ENCODE results near the gene CYFIP1. TPM values are rescaled to one million over a fixed set of nuclear protein-coding genes. Genes with fewer than 3 reads are reported as not detected.

Gene CYFIP1
- total and polyA plus RNA-seq, 10 of the 15 experiments (the other 5 are each of a cell fraction or from before 2014, with no cell fraction given) = 3.5 to 46.2 (median 28.3) TPM

- no TSS peak for BruUV-seq (replicated peaks)
- Histone ChIP-seq H3K4me1 (ENCODE audit: control insufficient read depth, insufficient read depth, low read length) (no peaks in the 10 kb centered on the region), H3K4me3 (no peak overlapping the region), H3K9ac (ENCODE audit: control insufficient read depth, insufficient read depth, low read length) (no peak overlapping the region), H3K36me3 (ENCODE audit: control insufficient read depth in 2 of 2, insufficient read depth in 2 of 2, low read length in 1 of 2) (peaks cover 7 to 14% of the 10 kb centered on the region in 2 experiments; a peak in 3 of 4 replicates), H4K20me1 (ENCODE audit: control insufficient read depth, insufficient read depth) (no peaks in the 10 kb centered on the region), H2AFZ (ENCODE audit: control insufficient read depth, low read depth, low read length) (no peak overlapping the region), H3K27ac (ENCODE audit: control insufficient read depth, insufficient read depth) (no peak overlapping the region), H3K79me2 (ENCODE audit: control insufficient read depth, insufficient read depth, low read length) (no peaks in the 10 kb centered on the region), H3K4me2 (ENCODE audit: control insufficient read depth, insufficient read depth) (no peak overlapping the region), H3K9me3 (replicated peaks; ENCODE audit: control insufficient read depth, insufficient read depth, low read length) (no peaks in the 10 kb centered on the region), H3K27me3 (replicated peaks in 1 of 2; ENCODE audit: control insufficient read depth in 2 of 2, insufficient read depth in 2 of 2, low read length in 1 of 2) (no peaks in the 10 kb centered on the region)
- intact Hi-C loops (cut with micrococcal nuclease; ENCODE audit: unreplicated experiment) (no loop called here), in situ Hi-C loops (cut with MboI) (loop anchor here (5.0 kb wide), 1 partner anchor 57 kb away; no protein-coding TSS in a partner anchor)
- TF ChIP-seq RFX5 (IDR thresholded peaks at IDR 0.05; ENCODE audit: low read depth, low read length) (no peak), BCL11A (IDR thresholded peaks at IDR 0.05; ENCODE audit: low read depth, low read length) (no peak), MEF2B (IDR thresholded peaks at IDR 0.05; ENCODE audit: partially characterized antibody, poor library complexity, severe bottlenecking) (no peak), NKRF (conservative IDR thresholded peaks at IDR 0.05) (no peak), NR2C2 (IDR thresholded peaks at IDR 0.05; ENCODE audit: borderline replicate concordance, control insufficient read depth, insufficient read length, low read depth) (no peak), ZBTB40 (IDR thresholded peaks at IDR 0.05; ENCODE audit: borderline replicate concordance) (no peak), SKIL (IDR thresholded peaks at IDR 0.05; ENCODE audit: low read depth, poor library complexity, severe bottlenecking) (no peak), STAT1 (conservative IDR thresholded peaks at IDR 0.05) (no peak), IRF5 (IDR thresholded peaks at IDR 0.05; ENCODE audit: borderline replicate concordance) (no peak), ZNF274 (IDR thresholded peaks at IDR 0.05; ENCODE audit: insufficient read depth, insufficient read length) (no peak), YBX1 (IDR thresholded peaks at IDR 0.05) (no peak), SPI1 (IDR thresholded peaks at IDR 0.05; ENCODE audit: borderline replicate concordance, insufficient read depth, low read depth, low read length) (no peak), BACH1 (IDR thresholded peaks at IDR 0.05; ENCODE audit: borderline replicate concordance) (no peak), ZNF622 (IDR thresholded peaks at IDR 0.05) (no peak)
- ATAC-seq = no peak
- no peak for DNase-seq (ENCODE audit: low read depth, low spot score)
- ChIA-PET SMC1A (ENCODE audit: uncharacterized antibody, unreplicated experiment) (no interaction called here), RAD21 (ENCODE audit: unreplicated experiment) (no interaction called here), CTCF (no interaction called here), POLR2A (no interaction called here)
- no peak for FAIRE-seq
- WGBS (ENCODE audit: insufficient coverage, insufficient replicate concordance, low lambda C conversion rate, missing lambda C conversion rate) = 98% methylated on average over 13 of the region's 13 CpGs
These were observed 66.4 kb downstream of the CYFIP1 start for GRCh38 chr15:22913646-22914380.

All from GM12878 (cell line).